Measurements from ENCODE around the gene CARS2.
"Not testable (repeated sequence)": the region's sequence is repeated elsewhere in the genome, so short reads cannot be mapped to it uniquely, and the experiment has no call there.

CARS2 gene

GRCh38 chr13:110706570-110707372 lies 855 bp upstream of the CARS2 start:
- no peak for DNase-seq

GRCh38 chr13:110705356-110705825 lies 525 bp downstream of the CARS2 start:
- no peak for DNase-seq

DNA sequence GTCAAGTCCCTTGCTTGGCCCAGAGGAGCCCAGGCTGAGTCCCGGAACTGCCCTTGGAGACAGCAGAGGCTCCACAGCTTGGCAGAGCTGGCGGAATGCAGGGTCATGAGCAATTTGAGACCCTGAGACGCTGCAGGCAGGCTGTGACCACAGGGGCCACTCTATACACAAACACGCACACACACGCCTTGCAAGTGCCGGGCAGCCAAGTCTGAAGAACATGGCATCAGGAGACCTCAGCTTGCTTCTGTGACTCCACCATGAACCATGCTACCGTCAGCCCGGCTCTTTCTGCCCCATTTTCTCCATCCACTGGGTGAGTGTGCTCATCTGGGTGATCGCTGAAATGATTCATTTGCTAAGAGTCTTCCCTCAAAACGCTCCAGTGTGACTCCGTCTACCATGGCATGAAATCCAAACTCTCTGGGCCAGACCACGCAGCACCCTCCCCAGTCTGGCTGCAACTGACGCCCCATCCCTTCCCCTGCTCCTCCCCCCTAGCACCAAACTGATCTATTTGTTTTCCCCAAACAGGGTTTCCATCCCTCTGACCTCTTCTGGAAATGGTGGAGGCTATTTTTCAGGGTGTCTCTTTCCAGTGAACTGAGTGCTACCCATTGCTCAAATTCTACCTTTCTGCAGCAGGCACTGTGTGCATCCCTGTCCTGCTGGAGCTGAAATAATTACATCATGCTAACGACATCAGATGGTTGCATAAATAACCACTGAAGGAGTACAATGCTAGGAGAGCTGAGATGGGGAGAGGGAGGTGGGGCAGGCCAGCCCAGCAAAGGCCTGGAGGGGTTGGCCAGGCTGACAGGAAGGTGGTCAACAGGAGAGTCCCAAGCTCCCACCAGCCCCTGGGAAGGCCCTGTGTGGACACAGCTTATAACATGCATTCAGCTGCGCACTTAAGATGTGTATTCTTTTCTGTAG lies 3.1 kb downstream of the CARS2 start:
- no peak for DNase-seq

DNA sequence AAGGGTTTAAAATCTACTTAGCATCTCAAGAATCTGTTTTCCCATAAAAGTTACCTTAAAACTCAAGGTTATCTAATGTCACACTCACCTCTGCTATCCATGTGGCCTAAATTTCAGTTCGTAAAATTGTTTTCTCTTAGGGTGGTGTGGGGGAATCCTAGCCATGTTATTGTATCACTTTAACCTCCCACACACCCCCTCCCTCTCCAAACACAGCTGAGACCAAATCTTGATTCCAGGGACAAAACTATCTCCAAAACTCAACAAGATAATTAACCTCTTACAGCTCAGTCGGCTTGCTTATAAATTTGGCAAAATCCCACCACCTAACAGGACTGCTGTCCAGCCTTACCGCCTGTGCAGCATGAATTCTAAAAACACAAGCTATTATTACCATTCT lies 3.8 kb downstream of the CARS2 start:
- DNase-seq: no peak

DNA sequence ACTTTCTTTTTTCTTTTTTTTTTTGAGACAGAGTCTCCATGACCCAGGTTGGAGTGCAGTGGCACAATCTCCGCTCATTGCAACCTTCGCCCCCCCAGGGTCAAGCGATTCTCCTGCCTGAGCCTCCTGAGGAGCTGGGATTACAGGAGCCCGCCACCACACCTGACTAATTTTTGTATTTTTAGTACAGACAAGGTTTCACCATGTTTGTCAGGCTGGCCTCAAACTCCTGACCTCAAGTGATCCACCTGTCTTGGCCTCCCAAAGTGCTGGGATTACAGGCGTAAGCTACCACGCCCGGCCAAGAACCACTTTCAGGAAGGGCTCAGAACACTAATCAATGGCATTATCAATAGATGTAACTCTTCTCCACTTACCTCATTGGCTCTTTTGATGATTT lies 4.9 kb downstream of the CARS2 start:
- DNase-seq: not testable (repeated sequence)

DNA sequence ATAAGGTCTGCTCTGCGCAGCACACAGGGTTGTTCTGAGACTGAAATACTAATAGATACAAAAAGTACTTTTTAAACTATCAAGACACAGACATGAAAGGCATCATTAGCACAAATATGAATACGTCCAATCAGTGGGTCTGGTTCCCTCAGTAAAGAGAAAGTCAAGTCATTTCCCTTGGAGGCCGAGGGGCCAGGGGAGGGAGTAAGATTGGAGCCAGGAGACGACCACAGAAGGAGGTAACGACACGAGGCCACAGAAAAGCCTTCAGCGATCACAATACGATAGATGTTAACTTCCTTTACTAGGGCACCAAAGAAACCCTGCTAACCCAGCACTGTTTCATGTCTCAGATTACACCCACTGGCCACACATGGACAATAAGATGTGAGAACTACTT lies 5.3 kb downstream of the CARS2 start:
- no peak for DNase-seq

DNA sequence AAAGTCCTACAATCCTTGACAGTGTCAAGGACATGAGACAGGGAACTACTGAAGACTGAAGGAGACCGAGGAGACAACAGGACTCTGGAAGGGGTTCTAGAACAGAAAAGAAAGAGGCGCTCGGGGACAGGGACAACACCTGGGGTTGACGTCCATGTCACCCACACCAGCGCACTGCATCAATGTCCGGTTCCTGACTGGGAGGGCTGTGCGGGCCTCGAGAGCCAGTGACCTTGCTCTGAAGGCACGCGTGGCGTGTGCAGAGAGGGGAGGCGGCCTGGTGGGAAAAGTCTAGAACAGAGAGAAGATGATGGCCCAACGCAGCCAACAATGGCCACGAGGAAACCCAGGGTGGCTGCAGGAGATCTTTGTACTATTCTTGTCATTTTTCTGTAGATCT lies 5.7 kb downstream of the CARS2 start:
- no peak for DNase-seq

- DNase-seq: no peak
These were observed 6.5 kb downstream of the CARS2 start for GRCh38 chr13:110699148-110700145.

DNA sequence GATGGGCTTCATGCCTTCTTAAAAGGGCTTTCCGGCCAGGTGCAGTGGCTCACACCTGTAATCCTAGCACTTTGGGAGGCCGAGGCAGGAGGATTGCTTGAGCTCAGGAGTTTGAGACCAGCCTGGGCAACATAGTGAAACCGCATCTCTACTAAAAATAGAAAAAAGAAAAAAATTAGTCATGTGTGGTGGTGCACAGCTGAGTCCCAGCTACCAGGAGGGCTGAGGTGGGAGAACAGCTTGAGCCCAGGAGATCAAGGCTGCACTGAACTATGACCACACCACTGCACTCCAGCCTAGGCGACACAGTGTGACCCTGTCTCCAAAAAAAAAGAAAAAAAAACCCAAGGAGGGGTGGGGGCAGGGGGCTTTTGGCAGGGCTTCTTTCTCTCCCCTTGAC lies 7.2 kb downstream of the CARS2 start:
- no peak for DNase-seq

GRCh38 chr13:110697842-110698241 lies 8.1 kb downstream of the CARS2 start:
- no peak for DNase-seq

DNA sequence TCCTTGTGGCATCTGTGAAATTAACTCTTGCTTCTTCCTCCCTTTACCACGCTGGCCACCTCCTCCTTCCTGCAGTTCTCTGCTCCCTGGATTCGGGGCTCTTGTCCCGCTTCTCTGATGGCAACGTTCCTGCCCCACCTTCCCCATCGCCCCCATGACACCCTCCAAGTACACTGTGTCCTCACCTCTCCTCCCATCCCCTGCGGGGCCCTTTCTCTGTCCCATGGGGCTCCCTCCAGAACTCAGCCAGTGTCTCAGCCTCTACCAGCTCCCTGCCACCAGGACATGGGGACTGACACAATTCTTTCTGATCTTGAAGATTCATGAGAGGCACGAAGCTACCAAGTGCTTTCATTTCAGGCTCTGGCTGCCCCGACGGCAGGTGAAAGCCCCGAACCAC lies 9.1 kb downstream of the CARS2 start:
- DNase-seq: no peak

GRCh38 chr13:110695774-110696173 lies 10.1 kb downstream of the CARS2 start:
- not testable (repeated sequence) for DNase-seq

DNA sequence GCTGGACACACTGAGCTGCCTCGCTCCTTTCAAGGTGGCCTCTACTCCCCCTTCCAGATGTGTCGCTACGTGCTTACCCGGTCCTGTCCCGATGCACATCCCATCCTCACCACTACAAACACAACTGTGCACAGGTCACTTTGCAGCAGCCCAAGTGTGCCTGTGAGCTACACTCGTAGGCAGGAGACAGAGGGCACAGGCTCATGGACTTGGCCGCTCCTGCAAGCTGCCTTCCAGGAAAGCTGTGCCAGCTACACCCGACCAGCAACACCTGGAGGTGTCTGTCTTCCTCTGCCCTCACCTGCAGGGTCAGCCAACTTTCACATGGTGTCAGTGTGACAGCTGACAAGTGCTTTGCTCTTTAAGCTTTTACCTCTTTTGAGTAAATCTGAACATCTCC lies 15.4 kb downstream of the CARS2 start:
- no peak for DNase-seq

- DNase-seq: no peak
These were observed 16.2 kb downstream of the CARS2 start for GRCh38 chr13:110689711-110690110.

GRCh38 chr13:110689041-110689440 lies 16.9 kb downstream of the CARS2 start:
- no peak for DNase-seq

DNA sequence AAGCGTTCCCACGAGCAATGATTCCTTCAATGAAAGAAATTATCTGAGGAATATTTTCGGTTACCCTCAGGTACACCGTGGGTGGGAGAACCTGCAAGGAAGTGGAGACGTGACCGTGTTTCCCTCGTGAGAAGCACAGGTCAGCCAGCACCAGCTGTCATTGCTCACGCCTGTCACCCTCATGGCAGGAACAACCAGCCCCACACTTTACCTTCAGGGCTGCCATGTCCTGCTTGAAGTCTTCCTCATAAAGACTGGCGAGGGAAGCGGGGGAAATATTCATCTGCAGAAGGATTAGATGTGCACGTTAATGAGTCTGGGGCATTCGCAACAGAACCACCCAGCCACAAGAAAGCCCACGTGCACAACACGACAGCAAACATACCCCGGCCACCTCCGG lies 18.2 kb downstream of the CARS2 start:
- no peak for DNase-seq

DNA sequence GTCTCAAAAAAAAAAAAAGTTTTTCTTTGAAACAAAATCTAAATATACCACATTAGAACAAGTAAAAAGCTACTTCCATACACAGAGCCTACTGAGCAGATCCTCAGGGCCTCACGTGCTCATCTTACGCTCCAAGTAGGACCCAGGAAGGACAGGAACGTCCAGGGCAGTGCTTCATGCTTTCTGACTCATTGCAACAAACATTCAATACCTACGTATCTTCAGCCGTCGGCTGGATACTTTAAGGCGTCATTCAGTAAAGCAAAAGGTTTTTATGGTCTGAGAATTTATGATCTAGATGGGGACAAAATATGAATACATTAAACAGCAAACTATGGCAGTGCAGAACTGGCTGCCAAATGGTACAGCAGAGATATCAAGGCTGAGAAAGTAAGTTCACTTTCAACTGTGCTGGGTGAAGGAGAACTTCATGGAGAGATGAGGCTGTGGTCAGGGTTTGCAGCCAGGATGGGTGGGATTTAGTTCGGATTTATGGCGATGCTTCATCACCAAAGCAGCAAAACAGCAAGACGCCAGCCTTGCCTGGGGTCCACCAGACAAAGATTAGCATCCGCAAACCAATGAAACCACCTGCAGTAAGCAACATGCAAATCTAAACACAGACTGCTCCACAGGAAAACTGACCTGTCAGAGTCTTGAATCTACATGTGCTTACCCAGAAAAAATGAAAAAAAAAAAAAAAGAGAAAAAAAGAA lies 20.5 kb downstream of the CARS2 start:
- no peak for DNase-seq

DNA sequence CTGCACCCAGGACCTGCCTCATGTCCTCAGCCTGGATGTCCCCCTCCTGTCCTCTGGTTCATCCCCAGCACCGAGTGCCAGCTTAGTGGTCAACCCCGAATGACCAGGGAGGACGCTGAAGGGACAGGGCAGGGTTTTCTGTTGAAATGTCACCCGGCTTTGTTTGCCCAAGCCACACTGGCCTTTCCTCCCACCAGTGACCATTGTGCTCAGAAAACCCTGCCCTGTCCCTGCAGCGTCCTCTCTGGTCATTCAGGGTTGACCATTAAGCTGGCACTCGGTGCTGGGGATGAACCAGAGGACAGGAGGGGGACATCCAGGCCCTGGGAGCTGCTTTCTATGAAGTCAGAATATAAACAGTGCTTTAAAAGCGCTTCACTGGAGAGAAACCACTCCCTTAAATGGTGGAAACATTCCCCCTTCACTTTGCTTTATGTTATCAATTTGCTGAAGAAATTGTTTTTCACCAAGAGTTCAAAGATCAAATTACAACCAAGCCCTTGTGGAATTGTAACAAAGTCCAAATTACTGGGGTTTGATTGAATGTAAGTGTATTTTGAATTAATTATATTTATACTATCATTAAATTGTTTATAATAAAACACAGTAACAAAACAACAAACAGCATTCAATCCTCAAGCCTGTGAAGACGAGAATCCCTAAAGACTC lies 21.4 kb downstream of the CARS2 start:
- DNase-seq: no peak

GRCh38 chr13:110683921-110684320 lies 22.0 kb downstream of the CARS2 start:
- no peak for DNase-seq

- no peak for DNase-seq
These were observed 22.6 kb downstream of the CARS2 start for GRCh38 chr13:110683203-110683883.

DNA sequence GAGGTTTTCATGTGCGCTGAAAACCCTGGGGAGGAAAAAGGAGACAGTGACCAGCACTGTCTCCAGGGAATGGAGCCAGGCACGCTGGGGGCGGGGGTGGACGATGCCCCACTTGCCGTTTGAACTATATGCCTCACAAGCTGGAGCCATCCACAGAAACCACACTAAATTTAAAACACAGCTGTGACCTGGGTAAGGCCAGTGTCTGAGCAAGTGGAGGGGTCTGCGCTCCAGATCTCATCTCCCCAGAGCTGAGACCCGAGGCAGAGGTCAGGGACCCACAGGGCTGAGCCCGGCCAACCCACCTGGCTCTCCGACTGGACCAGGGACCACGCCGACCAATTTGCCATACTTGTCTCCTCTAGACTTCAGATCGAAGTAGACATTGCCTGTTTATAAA lies 23.2 kb downstream of the CARS2 start:
- no peak for DNase-seq

All from activated CD4-positive, alpha-beta T cell treated with anti-CD3 and anti-CD28 coated beads, Interleukin-2, amount 50 U/mL, for 1 hour (primary cell).